Stimulated activated effector memory CD8-positive, alpha-beta T cell treated with anti-CD3 and anti-CD28 coated beads, Interleukin-12 subunit alpha, Interleukin-12 subunit beta, amount 100 ng/mL, for 72 hours (primary cell): ENCODE results near the gene WNK2.

Experiments used
- ATAC-seq: fragments of 150-1000 bp; cut with Tn5 transposase; 2 replicates; pipeline ENCODE4 v1.10.0; 2021
- DNase-seq, 2 donors: peaks; one replicate each; pipeline ENCODE4 v3.0.0; 2021 to 2022; ENCODE audit warnings: low spot score in 2 of 2
- H3K27ac Mint-ChIP-seq: one replicate; pipeline ENCODE4 v1.8.0; 2022; ENCODE audit warnings: mild to moderate bottlenecking, mixed read lengths
- H3K36me3 Mint-ChIP-seq: one replicate; pipeline ENCODE4 v1.8.0; 2022; ENCODE audit warnings: mild to moderate bottlenecking, mixed read lengths
- H3K4me1 Mint-ChIP-seq: one replicate; pipeline ENCODE4 v1.8.0; 2022; ENCODE audit warnings: mixed read lengths
- H3K4me3 Mint-ChIP-seq: one replicate; pipeline ENCODE4 v1.8.0; 2022; ENCODE audit warnings: mild to moderate bottlenecking, mixed read lengths
- H3K9me3 Mint-ChIP-seq: one replicate; pipeline ENCODE4 v1.8.0; 2022; ENCODE audit warnings: mixed read lengths

WNK2 gene

DNA sequence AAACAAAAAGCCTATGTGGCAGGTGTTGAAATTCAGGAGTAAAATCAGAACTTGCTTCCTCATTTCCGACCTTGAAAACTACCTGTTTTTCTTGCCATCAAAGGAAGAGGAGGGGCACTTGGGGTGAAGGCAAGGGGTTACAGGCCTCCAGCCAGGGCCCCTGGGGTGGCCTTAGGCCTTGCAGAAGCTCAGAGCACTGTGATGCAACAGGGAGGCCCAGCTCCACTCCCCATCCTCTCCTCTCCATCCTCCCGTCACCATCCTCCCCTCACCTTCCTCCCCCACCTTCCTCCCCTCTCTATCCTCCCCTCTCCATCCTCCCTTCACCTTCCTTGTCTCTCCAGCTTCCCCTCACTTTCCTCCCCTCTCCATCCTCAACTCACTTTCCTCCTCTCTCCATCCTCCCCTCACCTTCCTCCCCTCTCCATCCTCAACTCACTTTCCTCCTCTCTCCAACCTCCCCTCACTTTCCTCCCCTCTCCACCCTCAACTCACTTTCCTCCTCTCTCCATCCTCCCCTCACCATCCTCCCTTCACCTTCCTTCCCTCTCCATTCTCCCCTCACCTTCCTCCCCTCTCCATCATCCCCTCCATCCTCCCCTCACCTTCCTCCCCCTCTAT lies 111.6 kb downstream of the WNK2 start:
- ATAC-seq, result no peak
- Mint-ChIP-seq H3K4me3 (no peak overlapping the region), H3K9me3 (no peaks in the 10 kb centered on the region), H3K36me3 (no peaks in the 10 kb centered on the region), H3K4me1 (peaks cover 6% of the 10 kb centered on the region), H3K27ac (no peak overlapping the region)
- DNase-seq, result peak in 1 of 2 donors; percentile 42

DNA sequence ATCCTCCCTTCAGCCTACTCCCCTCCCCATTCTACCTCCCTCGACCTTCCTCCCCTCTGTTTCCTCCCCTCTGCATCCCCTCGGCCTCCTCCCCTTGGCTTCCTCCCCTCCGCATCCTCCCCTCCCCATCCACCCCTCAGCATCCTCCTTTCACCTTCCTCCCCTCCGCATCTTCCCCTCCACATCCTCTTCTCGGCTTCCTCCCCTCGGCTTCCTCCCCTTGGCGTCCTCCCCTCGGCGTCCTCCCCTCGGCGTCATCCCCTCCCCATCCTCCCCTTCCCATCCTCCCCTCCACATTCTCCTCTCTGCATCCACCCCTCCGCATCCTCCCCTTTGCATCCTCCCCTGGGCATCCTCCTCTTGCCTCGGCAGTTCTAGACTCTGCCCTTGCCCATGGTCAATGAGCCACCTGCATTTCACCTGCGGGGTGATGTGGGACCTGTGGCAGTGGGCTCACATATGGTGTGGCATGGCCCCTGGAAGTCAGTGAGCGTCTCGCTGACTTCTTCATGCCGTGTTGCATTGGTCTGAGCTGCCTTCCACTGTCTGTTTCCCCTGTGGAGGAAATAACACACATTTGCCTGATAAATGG lies 113.0 kb downstream of the WNK2 start:
- no peaks in the 10 kb centered on the region for H3K36me3 Mint-ChIP-seq
- peak in 1 of 2 donors; percentile 42 for DNase-seq
- ATAC-seq, result no peak
- H3K4me3 Mint-ChIP-seq, result no peak overlapping the region
- H3K4me1 Mint-ChIP-seq, result peaks cover 6% of the 10 kb centered on the region
- no peaks in the 10 kb centered on the region for H3K9me3 Mint-ChIP-seq
- H3K27ac Mint-ChIP-seq, result no peak overlapping the region

DNA sequence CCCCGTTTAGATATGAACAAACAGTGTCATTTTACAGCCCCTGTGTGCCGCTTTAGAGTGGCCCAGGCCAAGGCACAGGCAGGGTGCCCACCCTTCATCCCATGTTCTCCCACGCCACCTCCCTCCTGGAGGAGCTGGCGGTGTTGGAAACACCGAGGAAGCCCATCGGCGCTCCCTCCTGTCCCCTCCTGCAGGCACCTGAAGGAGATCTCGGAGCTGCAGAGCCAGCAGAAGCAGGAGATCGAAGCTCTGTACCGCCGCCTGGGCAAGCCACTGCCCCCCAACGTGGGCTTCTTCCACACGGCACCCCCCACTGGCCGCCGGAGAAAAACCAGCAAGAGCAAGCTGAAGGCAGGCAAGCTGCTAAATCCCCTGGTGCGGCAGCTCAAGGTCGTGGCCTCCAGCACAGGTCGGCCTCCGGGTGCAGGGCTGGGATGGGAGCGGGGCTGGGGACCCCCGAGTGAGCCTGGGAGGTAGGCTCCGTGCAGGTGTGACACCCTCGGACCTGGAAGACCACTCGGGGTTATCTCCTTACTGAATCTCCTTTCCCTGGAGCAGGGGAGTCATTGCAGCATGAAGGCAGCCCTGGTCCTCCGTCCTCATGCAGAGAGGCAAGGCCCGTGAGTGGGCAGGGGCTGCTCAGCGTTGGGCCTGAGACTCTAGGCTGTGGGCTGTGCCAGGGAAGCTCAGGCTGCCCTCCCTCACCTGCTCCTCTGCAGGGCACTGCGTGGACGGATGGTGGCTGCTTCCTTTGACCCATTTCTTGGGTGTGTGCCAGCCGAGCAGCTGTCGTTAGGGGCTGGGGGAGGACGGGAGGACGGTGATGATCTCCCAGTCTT lies 113.9 kb downstream of the WNK2 start:
- Mint-ChIP-seq H3K27ac (no peak overlapping the region), H3K36me3 (no peaks in the 10 kb centered on the region), H3K9me3 (no peaks in the 10 kb centered on the region), H3K4me1 (peaks cover 12% of the 10 kb centered on the region), H3K4me3 (no peak overlapping the region)
- DNase-seq (peak in 1 of 2 donors; percentile 38), ATAC-seq (no peak)

DNA sequence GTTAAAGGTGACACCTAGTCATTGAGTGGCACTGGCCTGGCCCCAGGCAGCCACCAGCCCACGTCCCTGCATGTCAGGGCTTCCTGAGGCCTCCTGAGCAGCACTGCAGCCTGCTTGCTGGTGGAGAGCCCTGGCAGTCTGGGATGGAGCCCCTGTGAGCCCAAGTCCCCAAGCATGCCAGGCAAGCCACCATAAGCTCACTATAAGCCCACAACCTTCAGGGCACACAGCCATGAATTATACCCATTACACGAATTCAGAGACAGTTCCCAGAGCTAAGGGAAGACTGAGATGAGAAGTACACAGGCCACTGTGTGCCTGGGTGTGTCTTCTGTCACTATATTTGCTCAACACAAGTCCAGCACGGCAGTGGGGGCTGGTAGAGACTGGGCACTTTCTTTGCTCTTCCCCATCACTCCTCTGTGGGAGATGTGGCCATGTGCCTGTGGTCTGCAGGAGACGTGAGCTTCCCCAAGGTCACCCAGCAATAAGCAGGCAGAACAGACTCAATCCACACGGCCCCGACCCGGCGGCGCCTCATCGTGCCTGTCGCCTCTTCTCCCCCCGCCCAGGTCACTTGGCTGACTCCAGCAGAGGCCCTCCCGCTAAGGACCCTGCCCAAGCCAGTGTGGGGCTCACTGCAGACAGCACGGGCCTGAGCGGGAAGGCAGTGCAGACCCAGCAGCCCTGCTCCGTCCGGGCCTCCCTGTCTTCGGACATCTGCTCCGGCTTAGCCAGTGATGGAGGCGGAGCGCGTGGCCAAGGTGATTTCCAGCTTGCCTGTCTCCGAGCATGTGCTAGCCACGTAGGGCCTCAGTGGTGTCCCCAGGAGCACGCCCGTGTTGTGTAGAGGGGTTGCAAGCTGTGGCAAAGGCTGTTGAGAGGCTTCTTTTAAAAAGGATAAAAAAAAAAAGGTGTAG lies 114.8 kb downstream of the WNK2 start:
- peaks cover 12% of the 10 kb centered on the region for H3K4me1 Mint-ChIP-seq
- DNase-seq (peak in 1 of 2 donors; percentile 42), ATAC-seq (no peak)
- H3K9me3 Mint-ChIP-seq, result no peaks in the 10 kb centered on the region
- no peak overlapping the region for H3K27ac Mint-ChIP-seq
- H3K36me3 Mint-ChIP-seq, result no peaks in the 10 kb centered on the region
- no peak overlapping the region for H3K4me3 Mint-ChIP-seq

DNA sequence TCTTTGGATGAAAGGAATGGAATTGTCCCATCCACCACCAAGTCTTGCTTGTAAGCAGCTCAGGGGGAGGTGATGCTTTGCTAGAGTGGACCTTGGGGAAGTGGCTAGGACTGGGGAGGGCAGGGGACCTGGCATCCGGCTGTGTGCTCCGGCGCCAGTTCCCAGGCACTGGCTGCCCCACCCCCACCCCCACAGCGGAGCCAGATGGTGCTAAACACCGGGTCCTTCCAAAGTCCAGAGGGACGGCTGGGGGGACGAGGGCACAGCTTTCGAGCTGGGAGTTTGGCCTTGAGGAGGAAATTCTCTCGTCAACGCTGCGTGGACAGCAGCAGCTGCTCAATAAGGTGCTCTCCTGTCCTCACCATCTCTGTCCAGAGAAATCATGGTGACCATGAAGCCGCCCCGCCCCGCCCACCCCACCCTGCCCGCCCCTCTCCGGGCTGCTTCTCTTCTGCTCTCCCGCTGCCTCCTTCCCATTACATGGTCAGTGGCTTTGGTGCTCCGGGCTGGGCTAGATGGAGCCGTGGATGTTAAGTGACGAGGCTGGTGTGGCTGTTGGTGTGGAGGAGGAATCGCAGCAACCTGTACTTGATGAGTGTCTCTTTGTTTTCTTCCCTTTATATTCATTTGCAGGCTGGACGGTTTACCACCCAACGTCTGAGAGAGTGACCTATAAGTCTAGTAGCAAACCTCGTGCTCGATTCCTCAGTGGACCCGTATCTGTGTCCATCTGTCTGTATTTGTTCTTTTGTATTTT lies 115.7 kb downstream of the WNK2 start:
- Mint-ChIP-seq H3K4me1 (peaks cover 12% of the 10 kb centered on the region), H3K9me3 (no peaks in the 10 kb centered on the region), H3K36me3 (no peaks in the 10 kb centered on the region), H3K4me3 (no peak overlapping the region), H3K27ac (no peak overlapping the region)
- DNase-seq (peak in 1 of 2 donors; percentile 29), ATAC-seq (no peak)

DNA sequence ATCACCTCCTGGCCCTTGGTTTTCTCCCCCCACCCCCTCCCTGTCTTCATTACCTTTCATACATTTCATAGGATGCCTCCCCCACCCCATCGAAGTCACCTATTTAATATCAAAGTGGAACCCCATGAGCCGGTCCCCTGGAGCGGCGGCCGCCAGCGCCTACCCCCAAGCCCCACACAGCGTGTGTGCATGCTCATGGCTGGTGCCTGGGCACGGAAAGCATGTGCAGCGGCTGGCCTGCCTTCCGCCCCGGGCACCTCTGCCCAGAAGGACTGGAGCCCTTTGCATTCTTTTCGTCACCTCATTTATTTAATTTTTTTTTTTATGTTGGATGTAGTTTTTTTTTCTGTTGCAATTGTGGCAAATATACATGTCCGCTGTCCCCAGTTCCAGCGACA lies 116.2 kb downstream of the WNK2 start:
- DNase-seq, result no peak
- peaks cover 12% of the 10 kb centered on the region for H3K4me1 Mint-ChIP-seq
- H3K36me3 Mint-ChIP-seq, result no peaks in the 10 kb centered on the region
- no peak for ATAC-seq
- no peak overlapping the region for H3K4me3 Mint-ChIP-seq
- H3K27ac Mint-ChIP-seq, result no peak overlapping the region
- H3K9me3 Mint-ChIP-seq, result no peaks in the 10 kb centered on the region

DNA sequence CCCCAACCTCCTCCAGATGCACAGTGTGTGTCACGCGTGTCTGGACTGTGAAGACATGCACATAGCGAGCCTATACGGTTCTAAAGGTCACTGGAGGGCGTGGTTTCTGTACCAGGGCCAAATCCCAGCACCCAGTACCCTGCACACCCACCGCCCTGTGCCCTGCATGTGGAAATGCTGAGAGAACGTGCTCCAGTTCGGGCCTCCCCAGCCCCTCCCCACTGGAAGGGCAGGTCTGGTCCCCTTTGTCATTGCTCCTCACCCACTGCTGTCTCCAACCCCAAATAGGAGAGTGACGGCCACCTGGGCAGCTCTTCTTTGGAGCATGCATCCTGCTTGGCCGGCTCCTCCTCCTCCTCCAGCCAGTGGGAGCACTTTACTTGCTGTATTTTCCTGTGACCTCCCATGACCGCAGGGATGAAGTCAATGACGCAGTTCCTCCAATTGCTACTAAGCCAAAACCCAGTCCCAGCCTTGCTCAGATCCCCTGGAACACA lies 116.7 kb downstream of the WNK2 start:
- ATAC-seq, result no peak
- no peak overlapping the region for H3K27ac Mint-ChIP-seq

DNA sequence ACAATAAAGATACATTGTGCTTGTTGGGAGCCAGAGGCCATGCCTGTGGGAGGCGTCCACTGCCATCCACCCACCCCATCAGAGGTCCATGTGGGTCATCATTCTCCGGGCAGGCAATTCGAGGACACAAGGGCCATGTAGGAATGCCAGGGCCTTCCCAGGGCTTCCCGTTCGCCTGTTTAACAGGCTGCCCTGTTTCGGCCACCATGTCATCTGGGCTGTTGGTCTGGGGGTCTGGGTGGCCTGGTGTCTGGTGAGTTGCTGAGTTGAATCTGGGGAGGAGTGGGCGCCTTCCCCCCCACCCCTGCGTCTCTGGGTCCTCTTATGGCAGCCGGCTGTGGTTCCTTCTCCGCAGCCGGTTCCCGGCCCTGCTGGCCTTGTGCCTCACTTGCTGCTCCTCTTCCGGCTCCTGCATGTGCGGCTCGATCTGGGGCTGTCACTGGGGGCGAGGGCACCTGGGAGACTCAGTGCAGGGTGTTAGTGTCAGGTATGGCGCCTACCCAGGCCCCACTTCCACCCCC lies 117.4 kb downstream of the WNK2 start:
- ATAC-seq, result no peak
- H3K4me1 Mint-ChIP-seq, result peaks cover 12% of the 10 kb centered on the region
- no peaks in the 10 kb centered on the region for H3K9me3 Mint-ChIP-seq
- H3K27ac Mint-ChIP-seq, result peak overlapping the region; percentile 54
- H3K36me3 Mint-ChIP-seq, result no peaks in the 10 kb centered on the region
- H3K4me3 Mint-ChIP-seq, result no peak overlapping the region
- DNase-seq, result peak in 1 of 2 donors; percentile 46

More for the DNA sequence above, 116.7 kb downstream of the WNK2 start:
- H3K9me3 Mint-ChIP-seq, result no peaks in the 10 kb centered on the region
- peaks cover 12% of the 10 kb centered on the region for H3K4me1 Mint-ChIP-seq
- H3K4me3 Mint-ChIP-seq, result no peak overlapping the region
- DNase-seq, result peak in 1 of 2 donors; percentile 38
- no peaks in the 10 kb centered on the region for H3K36me3 Mint-ChIP-seq

DNA sequence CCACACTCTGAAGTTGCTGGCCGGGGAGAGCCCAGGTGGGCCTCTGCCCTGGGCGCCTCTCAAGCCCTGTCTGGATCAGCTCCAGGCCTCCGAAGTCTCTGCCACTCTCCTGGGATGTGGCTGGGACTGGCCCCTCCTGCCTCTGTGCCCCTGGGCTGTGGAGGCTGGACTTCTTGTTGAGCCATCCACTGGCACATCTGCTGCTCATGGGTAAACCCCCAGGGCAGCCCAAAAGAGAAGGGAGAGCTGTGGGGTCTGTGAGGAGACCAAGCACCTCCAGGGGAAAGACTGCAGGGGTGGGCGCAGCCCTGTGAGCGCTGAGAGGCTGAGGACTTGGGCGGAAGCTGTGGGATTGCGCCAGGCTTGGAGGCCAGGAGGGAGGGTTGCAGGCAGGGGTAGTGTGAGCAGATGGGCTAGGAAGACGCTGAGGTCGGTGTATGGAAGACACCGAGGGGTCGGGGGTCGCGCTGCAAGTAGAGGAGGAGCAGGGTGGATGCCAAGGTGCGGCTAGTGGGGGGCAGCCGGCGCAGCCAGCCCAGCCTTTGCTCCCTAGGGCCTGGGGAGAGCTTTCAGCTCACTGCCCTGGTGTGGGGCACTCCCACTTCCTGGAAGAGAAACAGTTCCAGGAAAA lies 118.1 kb downstream of the WNK2 start:
- Mint-ChIP-seq H3K4me1 (peaks cover 10% of the 10 kb centered on the region), H3K36me3 (no peaks in the 10 kb centered on the region), H3K9me3 (no peaks in the 10 kb centered on the region), H3K4me3 (no peak overlapping the region), H3K27ac (peak overlapping the region; percentile 54)
- DNase-seq (peak in 1 of 2 donors; percentile 48), ATAC-seq (no peak)

DNA sequence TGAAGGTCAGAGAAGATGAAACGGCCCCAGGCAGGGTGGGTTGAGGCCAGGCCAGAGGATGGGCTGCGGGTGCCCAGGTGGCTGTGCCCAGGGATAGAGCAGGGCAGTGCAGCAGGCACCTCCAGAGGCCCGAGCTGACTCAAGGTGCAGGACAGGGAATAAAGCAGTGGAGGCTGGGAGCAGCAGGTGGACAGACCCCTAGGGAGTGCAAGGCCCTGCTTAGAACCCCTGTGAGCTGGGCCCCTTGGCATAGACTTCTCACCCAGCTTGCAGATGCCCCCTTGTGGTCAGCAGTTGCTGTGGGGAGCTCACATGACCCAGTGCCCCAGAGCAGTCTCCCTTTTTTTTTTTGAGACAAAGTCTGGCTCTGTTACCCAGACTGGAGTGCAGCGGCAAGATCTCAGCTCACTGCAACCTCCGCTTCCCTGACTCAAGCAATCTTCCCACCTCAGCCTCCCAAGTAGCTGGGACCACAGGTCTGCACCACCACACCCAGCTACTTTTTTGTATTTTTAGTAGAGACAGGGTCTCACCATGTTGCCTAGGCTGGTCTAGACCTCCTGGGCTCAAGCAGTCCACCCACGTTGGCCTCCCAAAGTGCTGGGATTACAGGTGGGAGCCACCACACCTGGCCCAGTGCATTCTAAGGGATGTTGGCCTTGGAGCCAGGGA lies 118.8 kb downstream of the WNK2 start:
- no peak overlapping the region for H3K4me3 Mint-ChIP-seq
- no peak overlapping the region for H3K27ac Mint-ChIP-seq
- ATAC-seq, result peak; percentile 68
- DNase-seq, result peak in 1 of 2 donors; percentile 66
- no peaks in the 10 kb centered on the region for H3K9me3 Mint-ChIP-seq
- peaks cover 6% of the 10 kb centered on the region for H3K4me1 Mint-ChIP-seq
- H3K36me3 Mint-ChIP-seq, result no peaks in the 10 kb centered on the region

DNA sequence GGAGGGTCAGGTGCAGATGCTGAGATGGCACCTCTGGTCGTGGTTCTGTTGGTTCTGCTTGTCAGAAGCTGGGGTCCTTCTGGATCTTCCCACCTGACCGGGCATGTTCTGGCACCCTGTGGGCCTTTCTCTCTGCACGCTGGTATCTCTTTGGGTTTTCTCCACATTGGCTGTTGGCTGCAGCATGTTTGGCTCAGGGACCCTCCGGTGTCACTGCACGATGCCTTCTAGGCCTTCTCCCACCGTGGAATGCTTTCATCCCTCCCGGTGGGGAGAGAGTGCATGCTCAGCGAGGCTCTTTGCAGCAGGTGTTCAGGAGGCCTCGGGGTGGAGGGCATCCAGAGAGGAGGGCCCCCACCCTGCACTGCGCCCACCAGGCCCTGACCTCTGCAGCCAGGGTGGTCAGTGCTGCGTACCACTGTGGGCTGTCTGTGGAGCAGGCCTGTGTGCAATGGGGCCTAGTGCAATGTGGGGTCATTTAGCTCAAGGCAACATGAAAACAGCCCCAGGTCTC lies 119.4 kb downstream of the WNK2 start:
- no peak overlapping the region for H3K4me3 Mint-ChIP-seq
- no peak overlapping the region for H3K27ac Mint-ChIP-seq
- ATAC-seq, result no peak
- H3K36me3 Mint-ChIP-seq, result no peaks in the 10 kb centered on the region
- H3K4me1 Mint-ChIP-seq, result peaks cover 6% of the 10 kb centered on the region
- H3K9me3 Mint-ChIP-seq, result no peaks in the 10 kb centered on the region
- peak in 1 of 2 donors; percentile 44 for DNase-seq

DNA sequence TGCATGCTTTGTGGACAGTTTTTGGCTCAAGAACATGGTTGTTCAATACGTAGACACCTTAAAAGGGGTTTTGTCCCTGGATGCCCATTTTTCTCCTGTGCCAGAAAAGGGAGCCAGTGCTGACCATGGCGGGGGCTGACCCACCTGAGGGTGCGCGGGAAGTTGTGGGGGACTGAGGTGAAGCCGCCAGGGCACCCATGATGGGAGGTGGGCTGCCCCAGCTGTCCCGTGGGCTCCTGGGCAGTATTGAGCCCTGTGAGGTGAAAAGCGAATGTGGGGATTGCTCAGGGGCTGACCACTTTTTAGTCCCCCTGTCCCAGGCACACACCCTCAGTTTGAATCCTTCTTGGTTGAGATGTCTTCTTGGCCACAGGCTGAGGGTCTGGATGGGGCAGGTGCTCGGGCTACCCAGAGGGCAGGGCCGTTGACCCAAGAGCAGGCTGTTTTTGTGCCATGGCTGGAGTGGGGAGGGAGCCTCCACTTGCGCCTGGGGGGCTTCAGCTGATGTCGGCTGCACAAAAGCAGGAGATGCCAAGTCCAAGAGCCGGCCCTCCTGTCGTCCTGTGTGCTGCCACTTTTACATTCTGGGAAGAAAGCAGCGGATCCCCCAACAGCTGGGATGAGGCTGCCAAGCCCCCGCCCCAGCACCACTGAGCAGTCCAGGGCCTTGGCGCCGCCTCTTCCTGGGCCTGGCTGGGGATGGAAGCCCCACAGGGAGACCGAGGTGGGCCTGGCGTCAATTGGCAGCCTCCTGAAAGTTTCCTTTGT lies 120.1 kb downstream of the WNK2 start:
- Mint-ChIP-seq H3K36me3 (no peaks in the 10 kb centered on the region), H3K27ac (no peak overlapping the region), H3K9me3 (no peaks in the 10 kb centered on the region), H3K4me3 (no peak overlapping the region), H3K4me1 (peaks cover 6% of the 10 kb centered on the region)
- no peak for ATAC-seq
- DNase-seq, result peak in 1 of 2 donors; percentile 42
